DMS153 treated with DMSO at 0.1 percent for 48 hours (cell line): ENCODE results near the gene SLC17A5.
"Not testable (repeated sequence)": the region's sequence is repeated elsewhere in the genome, so short reads cannot be mapped to it uniquely, and the experiment has no call there.

Source experiments
- DNase-seq: peaks from one replicate; lab custom pipeline; 2025; ENCODE audit not compliant: unreplicated experiment; lab: John Stamatoyannopoulos, UW

The SLC17A5 gene, protein sequence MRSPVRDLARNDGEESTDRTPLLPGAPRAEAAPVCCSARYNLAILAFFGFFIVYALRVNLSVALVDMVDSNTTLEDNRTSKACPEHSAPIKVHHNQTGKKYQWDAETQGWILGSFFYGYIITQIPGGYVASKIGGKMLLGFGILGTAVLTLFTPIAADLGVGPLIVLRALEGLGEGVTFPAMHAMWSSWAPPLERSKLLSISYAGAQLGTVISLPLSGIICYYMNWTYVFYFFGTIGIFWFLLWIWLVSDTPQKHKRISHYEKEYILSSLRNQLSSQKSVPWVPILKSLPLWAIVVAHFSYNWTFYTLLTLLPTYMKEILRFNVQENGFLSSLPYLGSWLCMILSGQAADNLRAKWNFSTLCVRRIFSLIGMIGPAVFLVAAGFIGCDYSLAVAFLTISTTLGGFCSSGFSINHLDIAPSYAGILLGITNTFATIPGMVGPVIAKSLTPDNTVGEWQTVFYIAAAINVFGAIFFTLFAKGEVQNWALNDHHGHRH

DNA sequence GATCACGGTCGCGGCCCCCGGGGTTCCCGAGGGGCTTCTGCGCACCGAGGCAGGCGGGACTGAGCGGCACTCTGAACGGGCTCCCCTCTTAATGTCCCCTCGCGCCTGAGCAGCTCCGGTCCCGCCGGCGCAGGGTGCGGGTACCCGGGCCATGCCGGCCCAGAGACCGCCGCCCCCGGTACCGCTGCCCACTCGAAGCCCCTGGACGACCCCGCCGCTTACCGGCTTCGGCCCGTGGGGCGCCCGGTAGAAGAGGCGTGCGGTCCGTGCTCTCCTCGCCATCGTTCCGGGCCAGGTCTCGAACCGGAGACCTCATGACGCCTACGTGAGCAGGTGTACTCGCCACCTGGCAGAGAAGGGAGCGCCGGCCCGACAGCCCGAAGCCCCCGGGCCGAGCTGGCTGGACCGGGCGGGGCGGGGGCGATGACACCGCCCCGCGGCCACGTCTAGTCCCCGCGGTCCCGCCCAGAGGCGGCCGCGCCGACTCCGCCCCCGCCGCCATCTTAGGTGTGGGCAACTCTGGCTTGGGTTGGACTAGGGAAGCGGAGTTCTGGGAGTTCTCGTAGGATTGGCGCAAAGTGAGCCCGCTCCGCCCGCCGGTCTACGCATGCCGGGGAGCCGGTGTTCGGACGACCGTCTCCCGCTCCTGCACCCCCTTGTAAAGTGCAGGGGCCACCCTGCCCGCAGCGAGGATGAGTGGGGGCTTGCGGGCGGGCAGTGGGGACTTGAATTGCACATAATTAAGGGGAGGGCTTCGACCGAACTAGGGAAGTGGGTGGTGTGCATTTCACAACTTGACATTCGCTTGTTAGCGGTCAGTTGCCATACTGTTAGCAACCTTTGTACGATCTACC lies at the start of gene SLC17A5:
SLC17A5 (minus strand) TSS at position 422 of the 854 bp plus-strand sequence; CDS start at position 316, 106 bp downstream.
- peak; percentile 96 for DNase-seq

DNA sequence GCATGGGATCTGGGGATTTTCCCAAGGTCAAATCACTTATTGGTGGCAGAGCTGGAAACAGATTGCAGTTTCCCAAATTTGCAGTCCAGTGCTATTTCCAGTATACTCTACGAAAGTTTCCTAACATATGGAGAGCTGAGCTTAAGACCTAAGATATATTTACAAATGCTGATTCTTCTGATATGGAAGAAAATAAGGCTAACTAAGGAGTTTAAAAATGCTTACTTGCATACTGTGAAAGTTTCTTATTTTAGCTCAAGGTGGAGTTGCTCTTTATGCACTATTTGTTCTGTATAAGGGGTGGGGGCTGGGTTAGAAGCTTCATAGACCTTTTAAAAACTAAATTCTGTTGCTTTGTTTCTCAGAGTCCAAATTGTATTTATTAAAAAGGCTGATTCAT lies 49.7 kb upstream of the SLC17A5 start:
- no peak for DNase-seq

- no peak for DNase-seq
These were observed 48.7 kb upstream of the SLC17A5 start for GRCh38 chr6:73702444-73702843.

DNA sequence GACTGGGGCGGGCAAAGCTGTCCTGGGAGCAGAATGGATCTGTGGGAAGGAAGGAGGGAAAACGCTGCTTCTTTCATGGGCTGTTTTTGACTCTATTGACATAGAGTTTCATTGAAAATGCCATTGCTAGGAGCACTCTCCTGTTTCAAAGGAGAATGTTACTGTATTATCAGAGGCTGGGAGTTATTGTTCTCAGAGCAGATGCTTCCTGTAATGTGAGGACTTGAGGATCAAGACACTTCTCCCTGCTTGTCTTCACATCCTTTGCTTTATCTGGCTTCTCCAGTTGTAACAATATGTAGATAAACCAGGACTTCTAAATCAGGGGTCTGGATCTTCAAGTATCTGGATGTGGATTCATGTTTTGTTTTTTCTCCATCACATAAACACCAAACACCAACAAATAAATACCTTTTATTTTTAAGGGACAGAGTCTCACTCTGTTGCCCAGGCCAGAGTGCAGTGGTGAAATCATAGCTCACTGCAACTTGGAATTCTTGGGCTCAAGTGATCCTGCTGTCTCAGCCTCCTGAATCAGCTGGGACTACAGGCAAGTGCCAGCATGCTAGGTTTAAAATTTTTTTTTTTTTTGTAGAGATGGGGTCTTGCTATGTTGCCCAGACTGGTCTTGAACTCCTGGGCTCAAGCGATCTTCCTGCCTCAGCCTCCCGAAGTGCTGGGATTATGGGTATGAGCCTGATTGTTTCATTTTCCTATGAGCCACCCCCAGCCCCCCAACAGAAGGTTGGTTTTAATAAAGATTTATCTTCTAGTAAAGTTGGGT lies 46.1 kb upstream of the SLC17A5 start:
- DNase-seq = no peak

GRCh38 chr6:73696966-73697655 lies 43.3 kb upstream of the SLC17A5 start:
- no peak for DNase-seq

DNA sequence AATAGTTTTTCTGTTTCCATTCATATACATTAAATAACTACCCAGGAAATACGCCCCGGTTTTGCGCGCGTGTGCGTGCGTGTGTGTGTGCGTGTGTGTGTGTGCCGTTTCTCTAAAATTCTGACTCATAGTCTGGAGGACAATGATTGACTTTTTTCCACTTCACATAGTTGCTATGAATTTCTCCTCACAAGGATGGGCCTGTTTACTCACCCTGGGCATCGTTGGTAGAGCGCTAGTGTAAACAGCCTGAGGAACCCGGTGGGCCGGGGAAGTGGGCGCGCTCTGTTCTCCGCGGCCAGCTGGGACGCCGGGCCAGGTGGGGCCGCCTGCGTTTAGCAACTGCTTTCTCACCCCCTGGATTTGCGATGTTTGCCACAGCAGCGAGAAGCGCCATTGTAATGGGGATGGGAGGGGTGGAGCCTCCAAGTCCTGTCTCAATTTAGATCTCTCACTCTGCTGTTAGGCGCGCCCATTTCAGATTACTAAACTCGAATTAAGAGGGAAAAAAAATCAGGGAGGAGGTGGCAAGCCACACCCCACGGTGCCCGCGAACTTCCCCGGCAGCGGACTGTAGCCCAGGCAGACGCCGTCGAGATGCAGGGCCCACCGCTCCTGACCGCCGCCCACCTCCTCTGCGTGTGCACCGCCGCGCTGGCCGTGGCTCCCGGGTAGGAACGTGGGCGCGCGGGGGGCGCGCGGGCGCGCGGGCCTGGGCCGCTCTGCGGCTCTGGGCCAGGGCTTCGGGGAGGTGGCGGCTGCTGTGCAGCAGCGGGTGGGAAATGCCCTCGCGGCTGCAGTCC lies 42.0 kb upstream of the SLC17A5 start, which contains the start of gene CD109:
CD109 (plus strand) TSS at position 585 of the 803 bp plus-strand sequence; CDS start at position 598, 13 bp downstream.
- peak; percentile 45 for DNase-seq

DNA sequence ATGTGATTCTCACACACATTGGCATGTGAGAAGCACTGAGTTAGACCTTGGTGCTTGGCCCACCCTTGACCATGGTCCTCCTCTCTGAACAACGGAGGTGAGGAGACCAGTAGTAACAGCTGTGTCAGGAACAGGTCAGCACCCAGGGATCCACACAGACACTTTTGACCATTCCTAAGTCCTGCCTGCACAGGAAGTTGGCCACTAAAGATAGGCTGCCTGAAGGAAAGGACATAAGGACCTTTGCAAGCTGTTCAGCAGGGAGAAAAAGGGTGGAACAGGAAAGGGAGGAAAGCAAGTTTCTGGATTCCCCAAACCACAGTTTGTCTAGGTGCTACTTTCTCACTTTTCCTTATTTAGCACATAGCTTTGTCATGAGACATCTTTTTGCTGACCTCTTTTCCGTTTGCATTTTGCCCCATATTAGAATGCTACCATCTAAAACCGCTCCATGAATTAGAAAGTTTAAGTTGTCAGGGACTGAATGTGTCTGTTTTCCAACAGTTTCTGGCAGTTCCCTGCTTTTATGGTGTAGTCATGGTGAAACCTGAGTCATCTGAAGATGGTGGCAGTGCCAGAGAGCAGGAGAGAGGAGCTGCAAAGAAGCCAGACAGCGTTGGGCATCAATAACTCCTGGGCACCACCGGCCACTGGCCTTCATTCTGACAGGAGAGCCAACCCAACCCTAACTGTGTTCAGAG lies 41.1 kb upstream of the SLC17A5 start:
- no peak for DNase-seq

- no peak for DNase-seq
These were observed 37.7 kb upstream of the SLC17A5 start for GRCh38 chr6:73691512-73691911.

DNA sequence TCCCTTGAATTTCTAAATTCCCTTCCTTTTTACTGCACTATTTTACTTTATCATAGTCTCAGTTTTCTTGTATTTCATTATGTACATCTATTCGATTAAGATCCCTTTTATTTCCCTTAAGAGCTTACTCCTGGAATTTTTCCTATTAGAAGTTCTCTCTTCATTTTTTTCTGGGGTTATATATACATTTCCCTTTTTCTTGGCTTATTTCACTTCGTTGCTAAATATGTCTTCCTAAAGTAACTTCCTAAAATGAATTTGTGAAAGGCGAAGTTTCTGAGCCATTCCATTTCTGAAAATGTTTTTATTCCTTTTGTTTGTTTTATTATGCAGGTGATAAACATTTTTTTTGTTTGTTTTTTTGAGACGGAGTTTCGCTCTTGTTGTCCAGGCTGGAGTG lies 36.3 kb upstream of the SLC17A5 start:
- DNase-seq = no peak

- DNase-seq = no peak
These were observed 34.6 kb upstream of the SLC17A5 start for GRCh38 chr6:73688351-73688750.

DNA sequence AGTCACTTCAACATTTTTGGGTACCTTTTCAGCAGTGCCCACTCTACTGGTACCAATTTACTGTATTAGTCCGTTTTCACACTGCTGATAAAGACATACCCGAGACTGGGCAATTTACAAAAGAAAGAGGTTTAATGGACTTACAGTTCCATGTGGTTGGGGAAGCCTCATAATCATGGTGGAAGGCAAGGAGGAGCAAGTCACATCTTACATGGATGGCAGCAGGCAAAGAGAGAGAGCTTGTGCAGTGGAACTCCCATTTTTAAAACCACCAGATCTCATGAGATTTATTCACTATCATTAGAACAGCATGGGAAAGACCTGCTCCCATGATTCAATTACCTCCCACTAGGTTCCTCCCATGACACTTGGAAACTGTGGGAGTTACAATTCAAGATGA lies 29.8 kb upstream of the SLC17A5 start:
- not testable (repeated sequence) for DNase-seq

DNA sequence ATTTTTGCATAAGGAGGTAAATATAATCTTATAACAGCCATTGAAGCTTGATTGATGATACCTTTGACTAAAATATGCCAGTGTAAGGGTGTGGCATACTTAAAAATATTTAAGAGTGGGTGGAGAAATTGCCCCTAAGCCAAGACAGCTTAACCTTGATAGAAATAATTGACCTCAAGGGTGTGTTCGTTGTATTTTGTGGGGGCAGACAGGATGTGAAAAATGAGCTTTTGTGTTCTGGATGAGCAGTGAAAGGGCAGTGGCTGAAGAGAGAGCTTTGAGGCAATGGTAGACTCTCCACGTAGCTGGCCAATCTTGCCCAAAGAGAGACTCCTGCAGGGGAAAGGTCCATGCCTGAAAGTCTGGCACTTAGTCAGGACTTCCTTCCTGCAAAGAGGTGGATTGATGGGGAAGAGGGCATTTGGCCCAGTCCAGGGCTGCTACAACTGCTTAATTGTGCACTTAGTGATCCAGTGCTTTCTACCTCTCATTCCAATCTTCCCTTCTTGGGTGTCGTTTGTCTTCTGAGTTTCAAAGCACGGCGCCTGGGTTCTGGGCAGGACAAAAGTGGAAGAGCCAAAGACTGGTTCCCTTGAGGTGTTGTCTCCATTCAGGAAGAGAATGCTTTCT lies 26.6 kb upstream of the SLC17A5 start:
- no peak for DNase-seq

DNA sequence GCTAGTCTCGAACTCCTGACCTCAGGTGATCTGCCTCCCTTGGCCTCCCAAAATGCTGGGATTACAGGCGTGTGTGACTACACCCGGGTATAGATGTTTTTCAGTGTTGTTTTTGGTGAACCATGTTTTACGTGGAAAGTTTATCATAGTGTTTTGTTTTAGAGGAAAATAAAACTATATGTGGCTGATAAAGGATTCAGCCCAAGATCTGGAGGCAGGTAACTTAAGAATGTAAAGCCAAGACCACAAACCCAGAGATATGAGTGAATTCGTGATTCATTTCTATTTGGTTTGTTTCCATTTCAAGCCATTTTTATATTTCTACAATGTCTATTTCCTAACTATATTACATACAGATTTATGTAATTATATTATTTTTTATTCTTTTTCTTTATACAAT lies 26.1 kb upstream of the SLC17A5 start:
- not testable (repeated sequence) for DNase-seq

GRCh38 chr6:73679009-73679408 lies 25.2 kb upstream of the SLC17A5 start:
- DNase-seq = no peak

DNA sequence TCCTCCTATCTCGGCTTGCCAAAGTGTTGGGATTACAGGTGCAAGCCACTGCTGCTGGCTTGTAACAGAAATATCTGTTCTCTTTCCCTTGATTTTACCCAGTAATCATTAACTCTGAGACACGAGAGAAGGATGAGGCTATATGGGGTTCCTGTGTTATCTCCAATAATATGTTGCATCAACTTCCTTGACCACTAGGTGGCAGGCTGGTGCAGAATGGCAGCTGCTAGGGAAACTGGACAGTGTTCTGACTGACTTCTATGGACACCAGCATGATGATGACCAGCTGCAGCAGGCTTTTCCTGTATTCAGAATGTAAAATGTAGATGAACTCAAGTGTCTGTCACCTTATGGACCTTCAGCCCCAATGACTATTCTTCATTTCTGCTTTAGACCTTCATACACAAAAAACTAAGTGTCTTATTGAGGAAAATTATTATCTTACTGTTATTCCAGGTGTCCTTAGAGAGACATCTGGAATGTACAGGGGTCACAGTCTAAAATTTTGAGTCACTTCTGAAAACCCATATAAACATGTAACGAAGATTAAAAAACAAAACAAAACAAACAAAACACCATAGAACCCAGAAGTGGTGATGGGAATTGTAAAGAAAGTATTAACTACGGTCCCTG lies 21.8 kb upstream of the SLC17A5 start:
- peak; percentile 60 for DNase-seq

DNA sequence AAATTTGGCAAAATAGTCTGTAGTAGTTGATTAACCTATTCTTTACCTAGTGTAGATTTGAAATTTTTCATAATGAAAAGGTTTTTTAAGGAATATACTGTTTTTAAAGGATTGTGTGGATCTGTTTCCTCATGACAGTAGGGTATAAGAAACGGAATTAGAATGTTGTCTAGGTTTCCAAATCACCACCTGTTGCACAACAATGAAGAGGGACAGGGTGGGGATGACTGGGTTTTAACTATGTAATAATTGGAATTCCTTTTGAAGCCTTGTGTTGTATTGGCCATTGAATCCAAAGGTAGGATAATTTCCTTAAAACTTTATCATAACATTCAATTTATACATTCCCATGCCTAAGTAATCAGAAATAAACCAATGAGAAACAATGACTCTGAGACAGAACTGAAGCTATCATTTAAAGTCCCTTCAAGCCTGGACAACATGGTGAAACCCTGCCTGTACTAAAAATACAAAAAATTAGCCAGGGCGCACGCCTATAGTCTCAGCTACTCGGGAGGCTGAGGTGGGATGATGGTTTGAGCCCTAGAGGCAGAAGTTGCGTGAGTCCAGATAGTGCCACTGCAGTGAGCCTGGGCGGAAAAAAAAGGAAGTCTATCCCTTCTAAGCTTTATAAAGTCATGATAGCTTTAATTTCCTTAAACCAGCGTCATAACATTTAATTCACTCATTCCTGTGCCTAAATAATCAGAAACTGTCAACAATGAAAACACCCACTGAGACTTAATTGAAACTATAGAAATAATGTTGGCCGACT lies 18.3 kb upstream of the SLC17A5 start:
- DNase-seq = no peak

GRCh38 chr6:73669005-73669404 lies 15.2 kb upstream of the SLC17A5 start:
- no peak for DNase-seq
